Epithelial cell of prostate (primary cell): Measurements from ENCODE around the gene KRT85.

Source experiments
- DNase-seq: peaks from one replicate; pipeline ENCODE4 v3.0.0-alpha.2; 2011; ENCODE audit warnings: low read depth, low spot score
- H3K27ac ChIP-seq: fragments of 450-650 bp; 2 replicates; pipeline ENCODE4 v1.5.1; 2017; ENCODE audit warnings: mild to moderate bottlenecking

Gene KRT85

DNA sequence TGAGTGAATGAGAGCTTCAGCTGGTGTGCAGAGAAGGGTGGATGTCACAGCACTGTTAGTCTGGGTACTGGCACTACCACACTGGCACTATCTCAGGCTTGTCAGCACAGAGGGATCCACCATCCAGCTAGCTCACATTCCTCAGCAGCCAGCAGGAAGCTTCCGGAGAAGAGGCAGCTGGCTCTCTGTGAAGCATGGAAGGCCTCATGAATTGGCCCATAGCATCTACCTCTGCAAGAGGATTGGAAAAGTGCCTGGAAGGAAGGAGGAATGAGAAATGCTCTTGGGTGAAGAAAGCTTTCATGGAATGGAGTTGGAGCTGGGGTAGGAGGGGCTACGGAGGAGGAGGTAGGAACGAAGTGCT lies 56.0 kb downstream of the KRT85 start:
- DNase-seq = no peak
- no peak overlapping the region for H3K27ac ChIP-seq

GRCh38 chr12:52310622-52311284 lies 56.5 kb downstream of the KRT85 start:
- no peak for DNase-seq
- no peak overlapping the region for H3K27ac ChIP-seq
